ENCODE results near the gene UNC5A. TPM values are rescaled to one million over a fixed set of nuclear protein-coding genes. Genes with fewer than 3 reads are reported as not detected.

Gene UNC5A
- total and polyA plus RNA-seq, 2 of the 8 experiments (the other 6 are each of a cell fraction or from before 2014, with no cell fraction given): 4.0 to 7.6 TPM

DNA sequence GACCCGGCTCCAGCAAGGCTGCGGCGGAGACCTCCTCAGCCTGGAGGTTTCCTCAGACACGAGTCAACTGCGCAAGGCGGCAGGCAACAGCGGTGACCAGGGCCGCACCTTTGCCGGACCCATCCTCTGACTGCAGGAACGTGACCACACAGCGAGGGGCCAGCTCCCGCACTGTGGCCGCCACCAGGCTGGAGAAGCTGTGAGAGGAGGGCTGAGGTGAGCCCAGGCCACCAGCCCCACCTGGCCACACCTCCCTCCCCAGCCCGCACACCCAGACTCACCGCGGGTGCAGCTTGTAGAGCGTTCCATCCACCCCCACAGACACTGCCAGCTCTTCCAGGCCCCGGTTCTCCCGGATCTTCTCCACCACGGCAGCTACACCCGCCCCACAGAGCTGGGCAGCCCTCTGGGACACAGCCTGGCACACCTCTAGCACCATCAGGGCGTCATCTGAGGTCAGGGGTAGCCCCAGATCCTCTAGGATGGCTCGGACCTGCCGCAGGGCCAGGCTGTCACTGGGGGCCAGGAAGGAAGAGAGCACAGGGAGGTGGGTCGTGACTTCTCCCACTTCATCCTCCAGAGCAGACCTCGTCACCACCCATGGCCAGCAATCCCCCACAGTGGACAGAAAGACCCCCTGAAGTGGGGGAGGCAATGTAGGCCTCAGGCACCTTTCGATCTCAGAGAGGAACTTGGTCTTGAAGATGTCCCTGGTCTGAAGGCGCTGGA is 70.8 kb downstream of the UNC5A start:
- no peak overlapping the region for H3K27ac ChIP-seq (ENCODE audit: low read depth, low read length)
- H3K4me2 ChIP-seq (ENCODE audit: insufficient read depth in 1 of 2, low read depth in 2 of 2, low read length in 2 of 2): no peak overlapping the region
- H3K56ac ChIP-seq (replicated peaks; ENCODE audit: insufficient read length, low read depth, low read length): no peak overlapping the region
- H3K9ac ChIP-seq (replicated peaks in 1 of 4; ENCODE audit: extremely low read depth in 1 of 4, low read depth in 3 of 4, low read length in 3 of 4): no peak overlapping the region
- H2AFZ ChIP-seq (ENCODE audit: low read length): no peak overlapping the region
- no peak overlapping the region for H3K18ac ChIP-seq (ENCODE audit: extremely low read depth, low read length)
- H3K23ac ChIP-seq (ENCODE audit: insufficient read length): no peak overlapping the region
- no peaks in the 10 kb centered on the region for H3K79me1 ChIP-seq (ENCODE audit: low read depth, low read length)
- TF ChIP-seq EZH2 (IDR thresholded peaks at IDR 0.05; ENCODE audit: low read depth, low read length, severe bottlenecking): no peak
- no peak for TF ChIP-seq EP300 (IDR thresholded peaks at IDR 0.05; ENCODE audit: borderline replicate concordance in 1 of 2, low read depth in 2 of 2, low read length in 2 of 2)
- no peak for TF ChIP-seq ASH2L (IDR thresholded peaks at IDR 0.05; ENCODE audit: low read length)
- H3K14ac ChIP-seq (ENCODE audit: insufficient read length): no peak overlapping the region
- H2BK15ac ChIP-seq (ENCODE audit: low read length): no peak overlapping the region
- WGBS, 2 experiments (ENCODE audit: extremely low coverage in 1 of 2, insufficient coverage in 1 of 2, insufficient read length in 1 of 2, insufficient replicate concordance in 2 of 2, low coverage in 1 of 2, low lambda C conversion rate in 2 of 2, missing lambda C conversion rate in 1 of 2): 90% methylated on average over 26 of the region's 28 CpGs; no CpG with 5 or more reads in 1 of the 2 experiments
- H4K20me1 ChIP-seq (replicated peaks in 1 of 2; ENCODE audit: control insufficient read depth in 1 of 2, insufficient read depth in 2 of 2, low read length in 2 of 2): no peaks in the 10 kb centered on the region
- no peak overlapping the region for H4K91ac ChIP-seq (replicated peaks; ENCODE audit: insufficient read length, low read length)
- H3K23me2 ChIP-seq (ENCODE audit: low read depth, low read length): no peaks in the 10 kb centered on the region
- DNase-seq (ENCODE audit: low read depth in 1 of 2, low spot score in 2 of 2): no peak
- no peak overlapping the region for H2BK120ac ChIP-seq (replicated peaks; ENCODE audit: low read depth, low read length)
- H2AK5ac ChIP-seq (ENCODE audit: low read depth, low read length): no peak overlapping the region
- H2BK5ac ChIP-seq (ENCODE audit: low read depth, low read length): no peak overlapping the region
- ChIA-PET CTCF (ENCODE audit: partially characterized antibody) (interaction anchor here (0.8 to 5.4 kb wide), 5 partner anchors 11 to 220 kb away, joined by 3 to 34 read pairs (median 3); no protein-coding TSS in a partner anchor), POLR2A (ENCODE audit: partially characterized antibody) (interaction anchor here (1.6 kb wide), 1 partner anchor 18 kb away, joined by 4 read pairs; no protein-coding TSS in a partner anchor)
- no peak overlapping the region for H2BK20ac ChIP-seq (ENCODE audit: low read length)
- FAIRE-seq: no peak
- no peak overlapping the region for H4K8ac ChIP-seq (ENCODE audit: extremely low read depth, insufficient read depth, low read length)
- no peaks in the 10 kb centered on the region for H3K9me3 ChIP-seq (ENCODE audit: insufficient read depth in 2 of 2, low read depth in 1 of 2, low read length in 1 of 2)
- no peak overlapping the region for H3K4me3 ChIP-seq (ENCODE audit: extremely low read depth in 1 of 4, insufficient read depth in 2 of 4, low read depth in 3 of 4, low read length in 4 of 4)
- no peak overlapping the region for H3K4ac ChIP-seq (replicated peaks; ENCODE audit: insufficient read length, low read depth, low read length)
- H3K36me3 ChIP-seq (ENCODE audit: control insufficient read depth in 2 of 4, insufficient read depth in 4 of 4, low read length in 3 of 4): no peaks in the 10 kb centered on the region
- H3K4me1 ChIP-seq (replicated peaks in 1 of 4; ENCODE audit: control insufficient read depth in 3 of 4, insufficient read depth in 4 of 4, low read length in 3 of 4): peaks cover 0 to 4% (median 1%) of the 10 kb centered on the region in 4 experiments; a peak in 3 of 7 replicates
- H2BK12ac ChIP-seq (ENCODE audit: low read depth, low read length): no peak overlapping the region
- no peaks in the 10 kb centered on the region for H3K79me2 ChIP-seq (ENCODE audit: control insufficient read depth in 1 of 2, insufficient read depth in 2 of 2, low read length in 2 of 2)
- no peaks in the 10 kb centered on the region for H3K27me3 ChIP-seq (replicated peaks in 1 of 4; ENCODE audit: control insufficient read depth in 3 of 4, extremely low read depth in 1 of 4, insufficient read depth in 3 of 4, low read length in 3 of 4)
- H4K5ac ChIP-seq (ENCODE audit: insufficient read length, low read depth, low read length): no peak overlapping the region

All from H1 (cell line).